ENCODE data around the gene C17orf78.
"Not testable (repeated sequence)": the region's sequence is repeated elsewhere in the genome, so short reads cannot be mapped to it uniquely, and the experiment has no call there.

The C17orf78 gene

DNA sequence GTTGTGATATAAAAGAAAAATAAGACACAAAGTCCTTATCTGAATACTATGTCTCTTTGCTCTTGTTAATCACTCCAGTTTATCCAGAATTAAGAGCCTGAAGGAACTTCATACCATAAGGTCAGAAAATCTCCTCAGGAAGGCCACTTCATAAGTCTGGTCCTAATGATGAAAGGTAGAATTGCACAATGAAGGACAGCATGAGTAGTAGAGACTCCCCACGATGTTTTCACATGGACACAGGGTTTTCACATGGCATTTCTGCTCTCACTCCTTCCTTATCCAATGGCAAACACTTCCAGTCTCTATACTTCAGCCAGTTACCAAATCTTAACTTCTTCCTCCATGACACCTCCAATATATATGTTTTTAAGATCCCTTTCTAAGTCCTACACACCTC lies 10.2 kb upstream of the C17orf78 start:
- no peak overlapping the region for H3K4me3 Mint-ChIP-seq
- no peaks in the 10 kb centered on the region for H3K27me3 Mint-ChIP-seq
- no peaks in the 10 kb centered on the region for H3K9me3 Mint-ChIP-seq
- H3K4me1 Mint-ChIP-seq, result no peaks in the 10 kb centered on the region
- no peak for ATAC-seq
- no peak overlapping the region for H3K27ac Mint-ChIP-seq
- no peak for DNase-seq

- H3K4me3 Mint-ChIP-seq, result no peak overlapping the region
- no peak overlapping the region for H3K27ac Mint-ChIP-seq
- no peak for DNase-seq
- ATAC-seq, result no peak
- H3K9me3 Mint-ChIP-seq, result no peaks in the 10 kb centered on the region
- no peaks in the 10 kb centered on the region for H3K27me3 Mint-ChIP-seq
- peaks cover 6% of the 10 kb centered on the region for H3K4me1 Mint-ChIP-seq
These were observed 7.2 kb upstream of the C17orf78 start for GRCh38 chr17:37368577-37368976.

DNA sequence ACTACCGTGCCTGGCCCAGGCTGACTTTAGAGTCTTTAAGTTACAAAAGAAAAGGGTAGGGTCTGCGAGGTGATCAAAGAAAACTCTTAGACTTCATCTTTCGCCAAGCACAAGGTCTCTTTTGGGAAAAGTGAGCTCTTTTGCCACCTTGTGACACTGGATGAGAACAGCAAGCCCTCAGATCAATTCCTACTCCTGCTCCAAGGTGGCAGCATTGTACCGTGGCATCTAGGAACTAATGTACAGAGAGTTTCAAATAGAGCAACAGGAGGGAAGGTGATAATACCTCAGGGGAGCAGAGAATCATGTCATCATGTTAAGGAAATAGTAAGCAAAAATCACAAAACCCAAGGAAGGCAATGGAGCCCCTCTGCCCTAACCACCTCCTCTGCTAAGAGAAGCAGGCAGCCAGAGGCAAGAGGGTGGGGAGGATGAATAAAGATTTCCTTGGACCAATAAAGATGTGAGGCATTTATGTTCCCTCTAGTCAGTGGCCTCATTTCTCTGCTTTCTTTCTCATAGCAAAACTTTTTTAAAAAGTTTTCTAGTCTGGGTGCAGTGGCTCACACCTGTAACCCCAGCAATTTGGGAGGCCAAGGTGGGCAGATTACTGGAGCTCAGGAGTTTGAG lies 2.1 kb upstream of the C17orf78 start:
- Mint-ChIP-seq H3K4me3 (no peak overlapping the region), H3K27me3 (no peaks in the 10 kb centered on the region), H3K27ac (no peak overlapping the region), H3K4me1 (peaks cover 6% of the 10 kb centered on the region), H3K9me3 (no peaks in the 10 kb centered on the region)
- DNase-seq (peak; percentile 61 to 72), ATAC-seq (peak; percentile 96)

DNA sequence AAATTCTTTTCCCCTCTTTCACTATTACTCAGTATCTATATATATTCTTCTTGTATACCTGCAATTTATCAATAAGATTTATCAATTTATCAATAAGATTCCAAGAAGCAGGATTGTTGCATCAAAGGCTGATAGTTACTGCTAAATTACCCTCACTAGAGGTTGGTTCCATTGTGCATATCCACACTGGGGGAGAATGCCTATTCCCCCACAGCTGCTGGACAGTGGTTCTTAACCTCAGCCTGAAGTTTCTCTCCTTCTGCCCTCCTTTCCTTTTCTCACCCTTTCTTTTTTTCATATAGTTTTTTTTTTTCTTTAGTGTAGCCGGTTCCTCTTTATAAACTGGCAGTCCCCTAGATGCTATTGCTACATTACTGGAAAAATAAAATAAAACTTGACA lies 6.3 kb downstream of the C17orf78 start:
- Mint-ChIP-seq H3K4me1 (no peaks in the 10 kb centered on the region), H3K4me3 (no peak overlapping the region), H3K27ac (no peak overlapping the region), H3K27me3 (no peaks in the 10 kb centered on the region), H3K9me3 (no peaks in the 10 kb centered on the region)
- ATAC-seq (no peak), DNase-seq (no peak)

DNA sequence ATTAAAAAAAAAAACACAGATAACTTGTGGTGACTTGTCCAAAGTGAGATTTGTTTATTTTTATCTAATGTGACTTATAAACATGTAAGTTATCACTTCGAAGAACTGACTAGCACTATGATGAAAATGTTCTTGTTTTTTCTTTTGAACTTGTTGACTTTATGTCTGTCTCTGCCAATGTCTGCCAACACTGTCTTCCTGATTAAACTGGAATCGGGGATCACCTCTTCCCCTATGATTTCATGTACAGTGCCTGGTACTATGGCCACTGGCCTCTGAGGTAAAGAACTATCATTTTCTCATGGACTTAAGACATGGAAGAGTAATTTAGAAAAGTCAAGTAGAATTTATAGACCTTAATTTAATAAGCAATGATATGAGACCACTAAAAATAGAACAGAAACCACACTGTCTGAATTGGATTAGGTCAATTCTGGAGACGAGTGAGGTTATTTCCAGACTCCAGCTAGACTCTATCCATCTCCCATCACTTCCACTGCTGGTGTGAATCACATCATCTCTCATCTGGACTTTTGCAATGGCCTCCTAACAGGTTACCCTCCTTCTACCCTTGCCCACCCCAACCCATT lies 8.9 kb downstream of the C17orf78 start:
- H3K4me1 Mint-ChIP-seq, result no peaks in the 10 kb centered on the region
- peak overlapping the region in 1 of 2 donors; percentile 25 for H3K27ac Mint-ChIP-seq
- ATAC-seq (no peak), DNase-seq (no peak)
- H3K27me3 Mint-ChIP-seq, result no peaks in the 10 kb centered on the region
- no peak overlapping the region for H3K4me3 Mint-ChIP-seq
- no peaks in the 10 kb centered on the region for H3K9me3 Mint-ChIP-seq

GRCh38 chr17:37385474-37385990 lies 9.7 kb downstream of the C17orf78 start:
- Mint-ChIP-seq H3K4me3 (no peak overlapping the region), H3K9me3 (no peaks in the 10 kb centered on the region), H3K27ac (no peak overlapping the region)

GRCh38 chr17:37386462-37386861 lies 10.7 kb downstream of the C17orf78 start:
- DNase-seq (no peak), ATAC-seq (no peak)
- no peak overlapping the region for H3K27ac Mint-ChIP-seq
- H3K27me3 Mint-ChIP-seq, result no peaks in the 10 kb centered on the region
- no peaks in the 10 kb centered on the region for H3K9me3 Mint-ChIP-seq
- H3K4me3 Mint-ChIP-seq, result no peak overlapping the region
- H3K4me1 Mint-ChIP-seq, result peaks cover 3% of the 10 kb centered on the region

More at GRCh38 chr17:37385474-37385990, 9.7 kb downstream of the C17orf78 start:
- DNase-seq (no peak), ATAC-seq (no peak)
- no peaks in the 10 kb centered on the region for H3K4me1 Mint-ChIP-seq
- no peaks in the 10 kb centered on the region for H3K27me3 Mint-ChIP-seq

- ATAC-seq, result no peak
These were observed 12.5 kb downstream of the C17orf78 start for GRCh38 chr17:37388266-37388665.

GRCh38 chr17:37389160-37389559 lies 13.4 kb downstream of the C17orf78 start:
- Mint-ChIP-seq H3K4me1 (peaks cover 25% of the 10 kb centered on the region), H3K27me3 (no peaks in the 10 kb centered on the region), H3K4me3 (no peak overlapping the region), H3K9me3 (no peaks in the 10 kb centered on the region), H3K27ac (no peak overlapping the region)
- ATAC-seq, result no peak
- no peak for DNase-seq

More at GRCh38 chr17:37388266-37388665, 12.5 kb downstream of the C17orf78 start:
- peaks cover 21% of the 10 kb centered on the region for H3K4me1 Mint-ChIP-seq
- no peaks in the 10 kb centered on the region for H3K27me3 Mint-ChIP-seq
- no peak for DNase-seq
- no peak overlapping the region for H3K4me3 Mint-ChIP-seq
- no peaks in the 10 kb centered on the region for H3K9me3 Mint-ChIP-seq
- H3K27ac Mint-ChIP-seq, result no peak overlapping the region

DNA sequence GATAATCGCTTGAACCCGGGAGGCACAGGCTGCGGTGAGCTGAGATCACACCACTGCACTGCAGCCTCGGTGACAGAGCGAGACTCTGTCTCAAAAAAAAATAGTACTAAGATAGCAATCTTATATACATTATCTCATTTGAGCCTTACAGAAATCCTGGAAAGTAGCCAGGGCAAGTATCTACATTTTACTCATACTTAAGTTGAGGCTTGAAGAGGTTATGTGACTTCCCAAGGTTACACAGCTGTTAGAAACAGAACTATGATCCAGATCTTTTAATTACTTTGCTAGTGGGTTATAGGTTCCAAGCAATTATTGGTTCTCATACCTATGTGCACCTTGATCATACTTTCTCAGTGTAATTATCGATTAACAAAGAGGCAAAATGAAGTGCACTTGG lies 15.4 kb downstream of the C17orf78 start:
- ATAC-seq (no peak), DNase-seq (no peak)
- H3K27me3 Mint-ChIP-seq, result no peaks in the 10 kb centered on the region

GRCh38 chr17:37392024-37392590 lies 16.3 kb downstream of the C17orf78 start:
- H3K9me3 Mint-ChIP-seq, result no peaks in the 10 kb centered on the region
- H3K4me1 Mint-ChIP-seq, result peaks cover 25% of the 10 kb centered on the region
- H3K4me3 Mint-ChIP-seq, result peak overlapping the region in 1 of 2 donors; percentile 53
- H3K27me3 Mint-ChIP-seq, result no peaks in the 10 kb centered on the region
- H3K27ac Mint-ChIP-seq, result no peak overlapping the region
- ATAC-seq (peak; percentile 88), DNase-seq (no peak)

More for the DNA sequence above, 15.4 kb downstream of the C17orf78 start:
- Mint-ChIP-seq H3K27ac (no peak overlapping the region), H3K4me3 (no peak overlapping the region), H3K9me3 (no peaks in the 10 kb centered on the region), H3K4me1 (peaks cover 25% of the 10 kb centered on the region)

DNA sequence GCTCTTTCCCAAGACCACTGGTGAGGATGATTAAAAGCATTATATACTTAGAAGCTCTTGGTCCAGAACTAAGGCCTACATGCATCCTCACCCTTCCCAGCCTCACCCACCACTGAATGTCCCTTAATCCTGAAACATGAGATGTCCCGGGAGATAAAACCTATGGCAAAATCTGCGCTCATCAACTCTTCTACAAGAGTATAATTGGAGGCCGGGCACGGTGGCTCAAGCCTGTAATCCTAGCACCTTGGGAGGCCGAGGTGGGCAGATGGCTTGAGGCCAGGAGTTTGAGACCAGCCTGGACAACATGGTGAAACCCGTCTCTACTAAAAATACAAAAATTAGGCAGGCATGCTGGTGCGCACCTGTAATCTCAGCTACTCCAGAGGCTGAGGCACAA lies 17.6 kb downstream of the C17orf78 start:
- Mint-ChIP-seq H3K27ac (no peak overlapping the region), H3K4me1 (peaks cover 30% of the 10 kb centered on the region), H3K9me3 (no peaks in the 10 kb centered on the region), H3K27me3 (no peaks in the 10 kb centered on the region), H3K4me3 (no peak overlapping the region)
- ATAC-seq (no peak), DNase-seq (no peak)

GRCh38 chr17:37399265-37399803 lies 23.5 kb downstream of the C17orf78 start:
- ATAC-seq, result no peak
- H3K27ac Mint-ChIP-seq, result no peak overlapping the region
- DNase-seq, result no peak
- peaks cover 30% of the 10 kb centered on the region for H3K4me1 Mint-ChIP-seq
- H3K27me3 Mint-ChIP-seq, result no peaks in the 10 kb centered on the region
- H3K9me3 Mint-ChIP-seq, result no peaks in the 10 kb centered on the region
- no peak overlapping the region for H3K4me3 Mint-ChIP-seq

DNA sequence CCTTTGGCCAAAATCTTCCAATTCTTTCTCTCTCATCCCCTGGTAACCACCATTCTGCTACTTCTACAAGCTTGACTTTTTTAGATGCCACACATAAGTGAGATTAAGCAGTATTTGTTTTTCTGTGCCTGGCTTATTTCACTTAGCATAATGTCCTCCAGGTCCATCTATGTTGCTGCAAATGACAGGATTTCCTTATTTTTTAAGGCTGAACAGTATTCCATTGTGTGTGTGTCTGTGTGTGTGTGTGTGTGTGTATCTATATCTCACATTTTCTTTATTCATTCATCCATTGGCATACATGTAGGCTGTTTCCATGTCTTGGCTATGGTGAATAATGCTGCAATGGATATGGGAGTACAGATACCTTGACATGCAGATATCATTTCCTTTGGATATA lies 24.7 kb downstream of the C17orf78 start:
- Mint-ChIP-seq H3K27me3 (no peaks in the 10 kb centered on the region), H3K4me3 (no peak overlapping the region), H3K9me3 (no peaks in the 10 kb centered on the region), H3K4me1 (peaks cover 41% of the 10 kb centered on the region), H3K27ac (no peak overlapping the region)
- no peak for ATAC-seq
- DNase-seq, result no peak

DNA sequence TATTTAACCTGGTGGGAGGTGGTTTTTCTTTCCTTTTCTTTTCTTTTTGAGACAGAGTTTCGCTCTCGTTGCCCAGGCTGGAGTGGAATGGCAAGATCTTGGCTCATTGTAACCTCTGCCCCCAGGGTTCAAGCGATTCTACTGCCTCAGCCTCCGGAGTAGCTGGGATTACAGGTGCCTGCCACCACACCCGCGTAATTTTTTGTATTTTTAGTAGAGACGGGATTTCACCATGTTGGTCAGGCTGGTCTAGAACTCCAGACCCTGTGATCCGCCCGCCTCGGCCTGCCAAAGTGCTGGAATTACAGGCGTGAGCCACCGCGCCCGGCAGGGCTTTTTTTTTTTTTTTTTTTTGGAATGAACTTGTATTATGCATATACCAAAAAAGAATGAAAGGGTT lies 29.7 kb downstream of the C17orf78 start:
- H3K27me3 Mint-ChIP-seq, result not testable (repeated sequence)
- H3K27ac Mint-ChIP-seq, result peak overlapping the region in 1 of 2 donors; percentile 23

More for the DNA sequence above, 29.7 kb downstream of the C17orf78 start:
- ATAC-seq, DNase-seq, H3K9me3 Mint-ChIP-seq: not testable (repeated sequence)
- peaks cover 56% of the 10 kb centered on the region for H3K4me1 Mint-ChIP-seq
- peak overlapping the region; percentile 90 to 96 for H3K4me3 Mint-ChIP-seq

Data from stimulated activated naive CD8-positive, alpha-beta T cell treated with anti-CD3 and anti-CD28 coated beads, Interleukin-15, amount 100 ng/mL, for 72 hours (primary cell).